ENCODE measurements around the gene EPB41.
A peak's percentile ranks its signal among the peaks of the same experiment; 100 is the strongest.
"Not testable (repeated sequence)": the region's sequence is repeated elsewhere in the genome, so short reads cannot be mapped to it uniquely, and the experiment has no call there.

EPB41 gene

DNA sequence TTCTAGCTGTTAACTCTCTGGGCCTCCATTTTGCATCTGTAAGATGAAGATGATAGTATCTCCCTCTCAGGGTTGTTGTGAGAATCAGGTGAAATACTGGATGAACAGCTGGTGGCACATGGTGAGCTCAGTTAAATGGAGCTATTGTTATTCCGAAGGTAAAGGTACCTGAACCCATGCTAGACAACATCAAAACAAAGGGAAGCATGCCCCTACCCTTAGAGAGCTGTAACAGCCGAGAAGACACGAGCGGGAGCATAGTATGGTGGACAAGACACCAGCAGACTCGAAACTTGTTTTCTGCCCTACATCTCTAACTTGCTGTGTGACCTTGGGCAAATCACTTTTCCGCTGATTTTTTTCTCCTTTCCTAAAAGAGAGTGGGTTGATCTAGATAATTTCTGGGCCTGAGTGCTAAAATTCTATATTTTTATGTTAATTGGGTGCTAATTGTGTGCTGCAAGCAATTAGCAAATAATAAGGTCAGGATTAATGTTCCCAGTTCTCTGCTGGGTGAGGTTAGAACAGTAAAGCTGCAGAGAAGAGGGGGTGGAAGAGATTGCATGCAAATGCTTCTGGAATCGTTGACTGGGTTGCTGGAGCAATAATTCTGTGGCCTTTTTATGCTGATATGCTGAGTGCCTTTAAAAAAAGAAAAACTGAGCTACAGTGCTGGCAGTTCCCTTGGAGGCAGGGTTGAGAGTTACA, 198.5 kb downstream of the EPB41 start:
- DNase-seq (ENCODE audit: low spot score) = no peak

DNA sequence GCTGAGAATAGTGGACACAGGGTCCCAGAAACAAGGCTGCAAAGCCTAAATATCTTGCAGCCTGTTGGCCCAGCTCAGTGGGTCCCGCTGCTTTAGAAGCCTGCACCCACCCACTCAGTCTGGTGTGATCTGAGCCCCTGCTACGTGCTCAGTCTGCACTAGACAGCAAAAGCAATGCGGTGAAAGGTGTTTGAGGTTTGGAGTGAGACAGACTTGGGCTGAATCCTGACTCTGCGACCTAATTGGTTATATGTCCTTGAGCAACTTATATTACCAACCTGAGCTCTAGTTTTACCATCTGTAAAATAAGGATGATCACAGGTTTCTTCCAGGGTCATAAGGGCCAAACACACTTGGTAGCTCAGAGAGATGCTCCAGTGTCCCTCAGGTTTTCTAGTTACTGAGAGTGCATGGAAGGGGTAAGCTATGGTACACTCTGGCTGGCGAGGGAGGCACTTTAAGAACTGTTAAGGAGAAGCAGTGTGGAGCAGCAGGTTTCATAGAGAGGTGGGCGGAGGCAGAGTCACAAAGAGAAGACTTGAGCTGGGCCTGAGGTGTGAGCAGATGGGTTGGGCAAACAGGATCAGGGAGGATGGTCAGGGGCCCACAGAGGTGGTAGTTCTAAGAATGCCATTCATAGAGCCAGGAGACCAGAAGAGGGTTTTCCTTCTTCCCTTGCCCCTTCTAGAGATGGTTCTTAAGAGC, 199.2 kb downstream of the EPB41 start:
- no peak for DNase-seq (ENCODE audit: low spot score)

DNA sequence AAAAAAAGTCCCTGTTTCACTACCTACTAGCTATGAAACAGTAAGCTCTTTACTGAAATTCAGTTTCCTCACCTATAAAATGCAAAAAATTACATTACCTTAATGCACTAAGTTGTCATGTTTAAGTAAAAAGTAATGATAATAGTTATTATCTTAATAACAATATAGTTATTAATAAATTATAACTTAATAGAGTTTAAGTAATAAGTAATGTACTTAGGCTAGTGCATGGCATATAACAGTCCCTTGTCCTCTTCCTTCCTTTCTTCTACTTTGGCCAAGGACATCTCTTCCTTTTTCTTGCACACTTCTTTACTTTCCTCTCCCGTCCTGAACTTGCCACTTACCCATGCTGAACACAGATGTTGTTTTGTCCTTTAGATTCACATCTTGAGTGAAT, 200.3 kb downstream of the EPB41 start:
- DNase-seq (ENCODE audit: low spot score) = no peak

DNA sequence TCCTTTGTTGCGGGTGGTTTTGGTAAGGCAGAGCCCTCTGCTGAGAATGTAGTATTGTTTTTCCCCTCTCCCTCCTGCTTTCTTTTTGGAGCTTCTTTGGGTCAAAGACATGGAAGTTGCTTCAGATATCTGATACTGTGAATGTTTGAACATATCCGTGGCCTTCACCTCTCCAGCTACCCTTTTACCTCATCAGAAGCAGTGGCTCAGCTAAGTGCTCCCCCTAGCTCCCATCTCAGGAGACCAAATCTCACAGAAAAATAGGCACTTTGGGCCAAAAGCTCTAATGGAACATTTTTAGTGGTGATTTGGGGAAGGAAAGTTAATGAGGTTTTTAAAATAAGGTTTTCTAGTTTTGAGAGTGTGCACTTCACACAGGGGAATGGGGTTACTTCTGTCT, 203.0 kb downstream of the EPB41 start:
- no peak for DNase-seq (ENCODE audit: low spot score)

DNA sequence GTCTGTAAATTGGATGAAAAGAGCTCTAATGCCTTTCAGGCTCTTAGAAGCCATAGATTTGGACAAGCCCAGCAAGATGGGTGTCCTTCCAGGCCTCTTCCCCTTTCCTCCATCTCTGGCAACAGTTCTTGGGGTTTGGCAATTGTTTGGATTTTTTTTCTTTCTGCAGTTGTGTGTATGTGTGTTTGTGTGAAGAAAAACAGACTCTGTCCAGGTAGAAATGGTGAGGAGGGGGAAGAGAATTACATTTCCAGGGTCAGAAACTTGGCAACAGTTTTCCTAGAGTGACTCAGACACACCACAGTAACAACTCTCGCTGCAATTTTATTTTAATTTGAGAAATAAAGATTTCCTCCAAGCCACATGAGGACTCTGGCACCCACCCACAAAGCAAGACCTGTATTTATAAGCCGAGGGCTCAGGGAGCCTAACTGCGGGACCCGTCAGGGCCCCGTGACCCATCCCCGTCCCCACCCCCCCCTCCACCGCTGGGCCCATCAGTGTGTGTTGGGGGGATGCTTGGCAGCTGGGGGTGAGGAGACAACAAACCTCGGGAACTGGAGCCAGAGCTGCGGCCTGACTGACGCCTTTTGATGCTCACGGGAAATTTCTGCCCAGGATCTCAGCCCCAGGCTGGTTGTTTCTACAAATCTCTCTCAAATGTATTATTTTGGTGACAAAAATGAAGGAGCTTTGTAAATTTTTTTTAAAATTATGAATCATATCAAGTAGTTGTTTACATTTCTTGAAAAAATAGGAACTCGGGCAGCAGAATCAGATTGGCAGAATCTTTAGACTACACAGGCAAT, 205.0 kb downstream of the EPB41 start:
- DNase-seq (ENCODE audit: low spot score) = no peak

DNA sequence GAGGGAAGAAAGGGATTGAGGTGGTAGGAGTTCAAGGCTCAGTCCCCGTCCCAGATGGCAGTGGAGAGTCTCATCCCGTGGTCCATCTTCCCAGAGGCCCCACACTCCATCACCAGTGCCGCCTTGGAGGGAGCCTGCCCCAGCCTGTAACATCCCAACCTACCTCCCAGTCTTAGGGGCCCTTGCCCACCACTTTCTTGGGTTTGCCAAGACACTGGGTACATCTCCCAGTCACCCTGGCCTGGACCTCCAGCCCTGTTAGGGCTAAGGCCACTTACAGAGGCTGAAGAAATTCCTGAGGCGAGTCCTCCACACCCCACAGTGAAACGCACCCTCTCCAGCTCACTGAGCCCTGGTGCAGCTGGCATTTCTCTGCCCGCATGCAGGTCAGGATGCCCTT, 206.0 kb downstream of the EPB41 start:
- no peak for DNase-seq (ENCODE audit: low spot score)

DNA sequence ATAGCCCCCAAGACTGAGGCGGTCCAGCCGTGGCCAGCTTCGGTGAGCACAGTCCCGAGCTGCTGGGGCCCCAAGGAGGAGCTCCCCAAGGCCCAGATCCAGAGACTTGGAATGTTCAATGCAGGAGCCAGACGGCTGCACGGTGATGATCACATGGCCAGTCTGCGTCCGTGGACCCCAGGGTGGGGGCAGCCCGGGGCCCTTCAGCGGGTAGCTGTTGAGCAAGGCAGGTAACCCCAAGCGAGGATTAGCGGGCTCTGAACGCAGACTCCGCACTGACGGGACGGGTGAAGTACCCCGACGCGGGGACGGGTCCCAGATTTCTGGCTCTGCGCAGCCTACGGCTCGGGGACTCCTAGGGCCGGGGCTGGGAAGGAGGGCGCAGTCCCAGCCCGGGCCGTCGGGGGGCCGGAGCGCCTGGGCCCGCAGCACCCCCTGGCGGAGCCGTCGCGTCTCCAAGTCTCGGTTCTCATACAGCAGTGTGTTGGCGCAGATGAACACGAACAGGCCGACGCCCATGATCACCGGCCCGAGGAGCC, 206.6 kb downstream of the EPB41 start:
- peak; percentile 62 for DNase-seq (ENCODE audit: low spot score)

DNA sequence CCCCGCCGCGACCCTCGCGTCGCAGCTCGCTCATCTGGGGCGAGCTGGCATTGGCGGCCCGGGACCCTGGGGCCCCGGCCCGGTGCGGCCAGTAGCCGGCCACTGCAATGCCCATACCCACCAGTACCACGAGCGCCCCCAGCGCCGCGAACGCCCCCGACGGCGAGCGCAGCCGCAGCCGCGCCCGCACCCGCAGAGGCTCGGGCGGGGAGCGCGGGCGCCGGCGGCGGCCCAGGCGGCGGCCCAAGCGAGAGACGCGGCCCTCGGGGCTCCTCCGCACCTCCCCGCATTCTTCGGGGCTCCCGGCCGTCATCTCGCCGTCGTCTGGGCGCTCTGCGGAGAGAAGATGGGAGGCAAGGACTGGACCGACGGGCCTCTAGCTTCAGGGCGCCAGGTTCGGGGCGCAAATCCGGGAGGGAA, 207.2 kb downstream of the EPB41 start:
- DNase-seq (ENCODE audit: low spot score) = peak; percentile 29

DNA sequence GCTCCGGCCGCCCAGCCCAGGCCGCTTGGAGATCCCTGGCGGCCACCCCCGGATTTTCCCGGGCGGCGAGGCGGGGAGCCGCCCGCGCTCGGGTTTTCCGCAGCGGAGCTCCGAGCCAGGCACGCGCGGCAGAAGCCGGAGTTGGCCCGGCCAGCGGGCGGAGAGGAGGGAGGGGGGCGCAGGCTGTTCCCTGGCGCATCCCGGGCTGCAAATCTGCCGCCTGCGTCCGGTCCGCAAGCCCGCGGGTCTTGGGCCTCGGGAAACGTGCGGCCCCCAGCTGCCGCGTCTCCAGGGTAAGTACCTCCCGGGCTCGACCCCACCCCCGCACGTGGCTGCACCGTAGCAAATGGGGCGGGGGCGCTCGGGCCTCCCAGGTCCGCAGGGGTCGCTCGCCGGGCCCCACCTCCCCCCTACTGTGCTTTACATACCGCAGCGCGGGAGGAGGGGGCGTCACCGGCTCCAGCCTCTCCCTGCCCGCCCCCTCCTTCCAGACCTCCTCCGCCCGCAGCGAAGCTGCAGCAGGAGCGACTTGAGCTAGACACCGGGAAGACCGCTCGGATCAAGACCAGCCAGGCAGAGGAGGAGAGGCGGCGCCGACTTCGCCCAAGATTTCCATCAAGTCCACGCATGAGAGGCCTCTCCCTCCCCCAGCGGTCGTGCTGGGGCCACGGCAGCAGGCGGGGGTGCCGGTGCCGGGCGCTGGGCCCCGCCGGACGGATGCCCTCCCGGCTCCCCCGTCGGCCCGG, 207.7 kb downstream of the EPB41 start:
- DNase-seq (ENCODE audit: low spot score) = peak; percentile 63

DNA sequence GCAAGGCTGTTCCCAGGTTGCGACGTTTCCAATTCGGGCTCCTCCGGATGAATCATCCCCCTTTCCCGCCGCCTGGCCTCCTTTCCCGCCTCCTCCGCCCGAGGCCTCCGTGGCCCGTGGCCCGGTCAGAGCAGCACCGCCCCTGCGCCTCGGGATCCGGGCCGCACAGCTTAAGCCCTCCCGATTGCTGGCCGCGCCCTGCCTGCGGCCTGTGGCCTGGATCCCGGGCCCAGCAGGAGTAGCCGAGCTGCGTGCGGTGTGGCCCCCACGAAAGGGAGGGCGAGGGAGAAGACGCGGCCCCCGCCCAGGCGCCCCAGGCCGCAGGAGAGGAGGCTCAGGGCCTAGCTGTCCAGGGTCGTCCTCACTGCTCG, 208.3 kb downstream of the EPB41 start:
- DNase-seq (ENCODE audit: low spot score) = peak; percentile 93

DNA sequence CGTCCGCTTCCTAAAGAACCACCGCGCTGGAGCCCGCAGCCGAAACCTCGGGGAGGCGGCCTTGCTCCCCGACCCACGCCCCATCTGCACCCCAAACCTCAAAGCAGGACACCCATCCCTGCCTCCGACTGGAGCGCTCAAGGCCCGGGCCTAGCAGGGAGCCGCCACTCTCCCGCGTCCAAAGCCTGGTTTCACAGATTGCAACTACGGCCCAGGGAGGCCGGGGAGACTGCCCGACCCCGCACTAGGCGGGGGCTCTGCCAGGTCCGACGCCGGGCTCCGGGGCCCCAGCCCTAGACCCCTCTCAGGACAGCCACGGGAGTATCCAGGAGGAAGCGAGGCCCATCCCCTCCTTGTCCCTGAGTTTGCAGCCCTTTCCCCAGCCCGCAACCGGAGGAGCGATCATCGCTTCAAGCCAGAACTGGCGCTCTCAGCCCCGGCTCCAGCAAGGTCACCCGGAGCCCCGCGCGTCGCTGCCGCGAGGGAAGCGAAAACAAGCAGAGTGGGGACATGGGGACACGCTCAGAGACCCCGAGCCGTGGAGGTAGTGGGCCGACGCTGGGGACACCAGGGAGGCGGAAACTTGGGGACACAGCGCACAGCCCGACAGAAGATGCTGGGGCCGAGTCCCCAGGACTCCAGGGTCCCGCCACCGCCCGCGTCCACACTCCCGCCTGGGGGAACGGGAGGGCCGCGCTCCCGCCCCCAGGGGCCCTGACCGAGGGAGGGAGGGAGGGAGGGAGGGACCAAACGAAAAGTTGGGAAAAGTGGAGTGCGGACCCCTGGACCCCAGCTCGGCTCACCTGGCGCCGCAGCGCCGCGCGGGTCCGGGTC, 208.9 kb downstream of the EPB41 start:
- DNase-seq (ENCODE audit: low spot score) = peak; percentile 47

DNA sequence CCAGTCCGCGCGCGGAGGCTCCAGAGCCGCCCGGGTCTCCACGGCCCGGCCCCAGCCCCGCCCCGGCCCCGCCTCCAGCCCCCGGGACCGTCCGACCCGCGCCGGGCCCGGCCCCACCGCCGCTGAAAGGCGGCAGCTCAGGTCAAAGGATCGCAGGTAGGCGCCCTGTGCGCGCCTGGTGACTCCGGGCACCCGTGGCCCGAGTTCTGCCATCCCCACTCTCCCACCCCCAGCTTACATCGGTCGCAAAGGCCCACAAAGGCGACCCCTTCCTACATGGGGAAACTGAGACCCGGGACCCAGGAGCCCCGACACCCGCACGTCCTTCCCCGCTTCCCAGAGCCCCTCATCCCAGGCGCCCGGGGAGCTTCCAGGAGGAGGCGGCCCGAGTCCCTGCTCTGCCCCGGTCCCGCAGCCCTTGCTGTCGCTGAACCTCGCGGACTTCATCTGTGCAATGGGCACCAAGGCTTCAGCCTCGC, 209.6 kb downstream of the EPB41 start, which contains the start of gene TMEM200B:
Gene TMEM200B (minus strand): TSS at position 17 of the 479 bp plus-strand sequence. CDS start 2,075 bp downstream, outside the sequence.
- DNase-seq (ENCODE audit: low spot score) = peak; percentile 65

DNA sequence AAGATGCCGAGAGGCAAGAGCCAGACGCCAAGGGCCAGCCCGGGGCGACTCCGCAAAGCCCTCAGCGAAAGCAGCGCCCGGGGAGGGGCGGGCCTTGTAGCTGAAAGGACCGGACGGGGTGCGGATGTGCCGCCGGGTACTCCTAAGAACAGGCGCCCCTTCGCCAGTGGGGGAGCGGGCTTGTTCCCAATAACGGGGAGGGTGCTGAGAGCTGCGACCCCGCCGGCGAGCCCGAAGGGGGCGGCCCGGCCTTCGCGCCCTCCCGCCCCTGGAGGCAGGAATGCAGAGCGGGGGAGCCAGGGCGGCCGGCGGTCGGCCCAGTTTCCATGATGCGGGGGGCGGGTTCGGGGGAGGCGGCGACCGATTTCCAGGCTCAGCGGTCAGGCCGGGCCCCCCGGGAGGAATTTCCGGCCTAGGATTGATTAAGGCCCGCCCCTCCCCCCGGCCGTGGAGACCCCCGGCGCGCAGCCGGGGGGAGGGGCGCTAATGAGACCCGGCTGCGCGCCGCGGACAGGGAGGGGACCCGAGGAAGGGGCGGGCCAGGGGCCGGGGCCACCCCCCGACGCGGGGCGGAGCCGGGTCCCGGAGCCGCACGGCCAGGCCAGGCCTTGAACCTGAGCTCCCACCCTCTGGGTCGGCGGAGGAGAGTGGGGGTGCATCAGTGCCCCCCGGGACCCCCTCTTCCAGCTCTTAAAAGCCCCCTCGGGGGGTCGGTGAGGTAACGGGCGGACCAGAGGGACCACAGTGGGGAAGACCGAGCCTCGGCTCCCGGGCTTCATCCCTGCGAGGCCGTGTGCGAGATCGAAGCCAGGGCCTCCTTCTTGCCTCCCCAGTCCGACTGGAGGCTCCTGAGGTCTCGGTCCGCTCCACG, 210.2 kb downstream of the EPB41 start:
- peak; percentile 96 for DNase-seq (ENCODE audit: low spot score)

DNA sequence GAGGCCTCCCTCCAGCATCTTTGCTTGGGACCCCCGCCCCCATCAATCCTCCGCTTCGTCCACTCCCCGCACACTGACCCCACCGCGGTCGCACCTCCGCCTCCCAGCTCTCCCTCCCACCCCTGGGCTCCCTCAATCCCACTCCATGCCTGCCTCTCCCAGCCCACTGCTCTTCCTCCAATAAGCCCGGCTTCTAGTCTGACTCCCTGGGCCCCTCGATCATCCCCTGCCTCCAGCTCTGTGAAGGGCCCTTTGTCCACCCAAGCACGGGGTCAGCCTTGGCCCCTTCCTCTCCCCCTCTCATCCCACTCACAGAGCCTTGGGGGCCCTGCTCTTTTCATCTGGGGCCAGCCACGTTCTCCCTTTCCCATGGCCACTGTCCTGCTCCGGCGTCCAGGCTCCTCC, 210.9 kb downstream of the EPB41 start:
- DNase-seq (ENCODE audit: low spot score) = no peak

DNA sequence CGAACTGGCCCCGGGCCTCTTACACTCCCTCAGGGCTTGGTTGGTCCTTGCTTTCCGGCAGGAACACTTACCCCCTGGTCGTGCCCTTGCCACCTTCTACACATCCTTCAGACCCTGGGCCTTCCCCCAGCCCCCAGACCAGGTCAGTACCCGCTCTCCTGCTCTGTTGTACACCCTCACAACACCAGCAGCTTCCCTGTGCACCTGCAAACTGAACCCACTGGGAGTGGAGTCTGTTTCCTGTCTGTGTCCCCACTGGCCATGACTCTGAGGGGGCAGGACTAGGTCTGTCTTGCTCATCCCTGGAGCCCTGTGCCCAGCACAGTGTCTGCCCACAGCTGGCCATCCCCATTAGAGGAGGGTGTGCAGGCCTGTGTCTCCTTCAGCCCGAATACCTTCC, 211.4 kb downstream of the EPB41 start:
- no peak for DNase-seq (ENCODE audit: low spot score)

DNA sequence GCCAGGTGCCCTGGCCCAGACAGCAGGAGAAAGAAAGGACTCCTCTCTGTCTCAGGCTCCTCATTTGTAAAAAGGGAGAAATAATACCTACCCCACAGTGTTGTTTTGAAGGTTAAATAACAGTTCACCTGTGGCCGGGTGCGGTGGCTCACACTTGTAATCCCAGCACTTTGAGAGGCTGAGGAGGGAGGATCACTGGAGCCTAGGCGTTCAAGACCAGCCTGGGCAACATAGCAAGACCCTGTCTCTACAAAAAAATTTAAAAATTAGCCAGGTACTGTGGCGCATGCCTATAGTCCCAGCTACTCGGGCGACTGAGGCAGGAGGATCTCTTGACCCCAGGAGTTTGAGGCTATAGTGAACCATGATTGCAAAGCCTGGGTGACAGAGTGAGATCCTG, 211.8 kb downstream of the EPB41 start:
- DNase-seq (ENCODE audit: low spot score) = no peak

DNA sequence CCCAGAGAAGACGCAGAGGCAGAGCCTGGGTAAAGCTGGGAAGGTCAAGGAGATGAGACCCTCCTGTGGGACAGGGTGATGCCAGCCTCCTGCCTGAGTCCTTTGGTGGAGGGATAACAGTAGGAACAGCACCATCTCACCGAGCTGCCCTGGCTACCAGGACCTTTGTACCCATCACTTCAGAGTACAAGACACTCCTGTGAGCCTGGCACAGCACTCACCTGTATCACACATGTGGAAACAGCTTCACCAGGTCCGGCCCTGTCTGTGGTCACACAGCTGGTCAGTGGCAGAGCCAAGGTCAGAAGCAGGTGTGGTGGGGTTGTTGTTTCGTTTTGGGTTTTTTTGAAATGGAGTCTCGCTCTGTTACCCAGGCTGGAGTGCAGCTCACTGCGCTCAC, 214.4 kb downstream of the EPB41 start:
- no peak for DNase-seq (ENCODE audit: low spot score)

DNA sequence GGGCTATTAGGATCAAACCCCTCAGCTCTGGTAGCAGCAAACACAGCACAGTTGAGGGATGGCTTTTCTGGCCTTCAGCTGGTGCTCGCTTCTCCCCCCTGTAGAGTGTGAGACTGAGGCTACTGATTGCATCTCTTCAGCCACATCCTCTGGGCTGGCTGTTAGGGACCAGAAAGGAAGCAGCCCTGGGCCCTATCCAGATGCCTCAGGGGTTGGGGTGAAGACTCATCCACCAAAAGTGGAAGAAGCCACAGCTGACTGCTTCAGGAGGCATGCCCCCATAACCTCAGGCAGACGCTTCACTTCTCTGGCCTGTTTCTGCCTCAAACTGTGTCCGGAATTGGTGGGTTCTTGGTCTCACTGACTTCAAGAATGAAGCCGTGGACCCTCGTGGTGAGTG, 215.5 kb downstream of the EPB41 start:
- no peak for DNase-seq (ENCODE audit: low spot score)

DNA sequence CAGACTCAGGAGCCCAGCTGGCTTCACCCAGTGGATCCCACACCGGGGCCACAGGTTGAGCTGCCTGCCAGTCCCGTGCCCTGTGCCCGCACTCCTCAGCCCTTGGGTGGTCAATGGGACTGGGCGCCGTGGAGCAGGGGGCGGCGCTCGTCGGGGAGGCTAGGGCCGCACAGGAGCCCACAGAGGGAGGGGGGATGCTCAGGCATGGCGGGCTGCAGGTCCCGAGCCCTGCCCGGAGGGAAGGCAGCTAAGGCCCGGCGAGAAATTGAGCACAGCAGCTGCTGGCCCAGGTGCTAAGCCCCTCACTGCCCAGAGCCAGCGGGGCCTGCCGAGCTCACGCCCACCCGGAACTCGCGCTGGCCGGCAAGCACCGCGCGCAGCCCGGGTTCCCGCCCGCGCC, 216.7 kb downstream of the EPB41 start:
- not testable (repeated sequence) for DNase-seq (ENCODE audit: low spot score)
